Measurements from ENCODE around the gene FAM20A.

The FAM20A gene

DNA sequence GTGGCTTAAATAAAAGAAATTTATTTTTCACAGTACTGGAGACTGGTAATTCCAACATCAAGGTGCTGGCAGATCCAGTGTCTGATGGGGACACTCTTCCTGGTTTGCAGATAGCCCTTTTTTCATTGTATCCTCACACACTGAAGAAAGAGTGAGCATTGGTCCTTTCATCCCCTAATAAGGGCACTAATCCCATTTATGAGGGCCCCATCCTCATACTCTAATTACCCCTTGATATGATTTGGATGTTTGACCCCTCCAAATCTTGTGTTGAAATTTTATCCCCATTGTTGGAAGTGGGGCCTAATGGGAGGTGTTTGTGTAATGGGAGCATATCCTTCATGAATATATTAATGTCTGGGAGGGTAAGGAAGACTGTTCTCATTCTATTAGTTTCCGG, 9.4 kb upstream of the FAM20A start:
- no peak overlapping the region for H3K4me3 ChIP-seq (replicated peaks; ENCODE audit: low read depth, low read length)
- no peak for DNase-seq (ENCODE audit: extremely low read depth, low read depth)
- TF ChIP-seq, protein P1, sequence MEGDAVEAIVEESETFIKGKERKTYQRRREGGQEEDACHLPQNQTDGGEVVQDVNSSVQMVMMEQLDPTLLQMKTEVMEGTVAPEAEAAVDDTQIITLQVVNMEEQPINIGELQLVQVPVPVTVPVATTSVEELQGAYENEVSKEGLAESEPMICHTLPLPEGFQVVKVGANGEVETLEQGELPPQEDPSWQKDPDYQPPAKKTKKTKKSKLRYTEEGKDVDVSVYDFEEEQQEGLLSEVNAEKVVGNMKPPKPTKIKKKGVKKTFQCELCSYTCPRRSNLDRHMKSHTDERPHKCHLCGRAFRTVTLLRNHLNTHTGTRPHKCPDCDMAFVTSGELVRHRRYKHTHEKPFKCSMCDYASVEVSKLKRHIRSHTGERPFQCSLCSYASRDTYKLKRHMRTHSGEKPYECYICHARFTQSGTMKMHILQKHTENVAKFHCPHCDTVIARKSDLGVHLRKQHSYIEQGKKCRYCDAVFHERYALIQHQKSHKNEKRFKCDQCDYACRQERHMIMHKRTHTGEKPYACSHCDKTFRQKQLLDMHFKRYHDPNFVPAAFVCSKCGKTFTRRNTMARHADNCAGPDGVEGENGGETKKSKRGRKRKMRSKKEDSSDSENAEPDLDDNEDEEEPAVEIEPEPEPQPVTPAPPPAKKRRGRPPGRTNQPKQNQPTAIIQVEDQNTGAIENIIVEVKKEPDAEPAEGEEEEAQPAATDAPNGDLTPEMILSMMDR (IDR thresholded peaks at IDR 0.05; ENCODE audit: low read depth, low read length, missing control alignments), result no peak

DNA sequence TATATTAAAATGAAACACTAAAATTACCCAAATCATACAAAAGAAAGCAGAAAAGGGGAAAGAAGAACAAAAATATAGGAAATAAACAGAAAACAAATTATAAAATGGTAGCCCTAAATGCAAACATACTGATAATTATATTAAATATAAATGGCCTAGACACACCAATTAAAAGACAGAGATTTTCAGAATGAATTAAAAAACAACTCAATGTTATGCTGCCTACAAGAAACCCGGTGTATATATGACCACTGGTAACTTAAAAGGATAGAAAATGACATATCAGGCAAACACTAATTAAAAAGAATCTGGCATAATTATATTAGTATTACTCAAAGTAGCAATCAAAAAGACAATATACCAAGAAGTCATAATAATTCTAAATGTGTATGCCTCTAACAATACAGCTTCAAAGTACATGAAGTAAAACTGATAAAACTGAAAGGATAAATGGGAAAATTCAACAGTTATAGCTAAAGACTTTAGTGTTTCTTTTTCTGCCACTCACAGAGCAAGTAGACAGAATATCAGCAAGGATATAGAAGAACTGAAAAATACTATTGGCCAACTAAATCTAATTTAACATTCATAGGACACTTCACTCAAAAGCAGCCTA, 7.5 kb upstream of the FAM20A start:
- TF ChIP-seq, protein P1 (IDR thresholded peaks at IDR 0.05; ENCODE audit: low read depth, low read length, missing control alignments), result no peak
- no peak for DNase-seq (ENCODE audit: extremely low read depth, low read depth)
- H3K4me3 ChIP-seq (replicated peaks; ENCODE audit: low read depth, low read length), result no peak overlapping the region

DNA sequence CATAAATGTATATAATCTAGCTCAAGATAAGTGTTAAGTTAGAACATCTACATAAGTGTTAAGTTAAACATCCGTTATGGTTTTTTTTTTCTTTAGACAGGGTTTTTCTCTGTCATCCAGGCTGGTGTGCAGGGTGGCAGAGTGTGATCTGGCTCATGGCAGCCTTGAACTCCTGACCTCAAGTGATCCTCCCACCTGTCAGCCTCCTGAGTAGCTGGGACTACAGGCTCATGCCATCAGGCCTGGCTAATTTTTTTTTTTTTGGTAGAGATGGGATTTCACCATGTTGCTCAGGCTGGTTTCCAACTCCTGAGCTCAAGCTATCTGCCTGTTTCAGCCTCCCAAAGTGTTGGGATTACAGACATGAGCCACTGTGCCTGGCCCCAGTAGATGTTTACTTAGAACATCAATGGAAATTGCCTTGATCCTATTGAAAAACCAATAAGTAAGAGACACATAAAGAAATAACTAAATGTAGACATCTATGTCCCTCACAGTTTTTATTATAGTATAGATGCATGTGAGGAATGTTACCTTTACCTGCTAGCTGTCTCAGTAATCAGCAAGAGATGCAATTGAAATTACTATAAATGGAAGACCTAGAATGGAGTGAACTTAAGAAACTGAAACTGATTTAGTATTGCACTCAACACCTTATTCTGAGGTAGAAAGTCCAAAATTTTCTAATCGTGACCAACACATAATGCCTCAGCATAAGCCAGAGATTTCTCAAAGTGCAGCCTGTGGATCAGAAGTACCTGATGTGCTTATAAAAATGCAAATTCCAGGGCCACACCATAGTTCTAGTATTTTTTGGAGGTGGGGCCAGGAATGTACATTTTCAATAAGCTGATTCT, 5.5 kb upstream of the FAM20A start:
- TF ChIP-seq, protein P1 (IDR thresholded peaks at IDR 0.05; ENCODE audit: low read depth, low read length, missing control alignments), result no peak
- H3K4me3 ChIP-seq (replicated peaks; ENCODE audit: low read depth, low read length), result no peak overlapping the region
- no peak for DNase-seq (ENCODE audit: extremely low read depth, low read depth)

DNA sequence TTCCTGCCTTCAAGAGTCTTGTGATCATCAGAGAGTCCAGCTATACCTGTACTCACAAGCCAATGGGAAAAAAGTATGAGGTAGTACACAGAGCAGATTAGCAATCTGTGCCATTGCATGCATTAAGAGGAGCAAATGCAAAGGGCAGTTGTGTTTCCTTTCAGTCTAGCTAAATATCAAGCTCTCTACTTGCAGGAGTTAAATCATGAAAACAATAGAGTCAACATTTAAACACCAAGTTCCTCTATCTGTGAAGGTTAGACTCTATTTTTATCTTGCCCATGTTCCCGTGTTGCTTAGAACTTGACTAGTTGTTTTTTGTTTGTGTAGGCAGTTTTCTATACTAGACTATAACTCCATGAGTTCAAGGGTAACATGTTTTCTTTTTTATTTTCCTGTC, 4.7 kb upstream of the FAM20A start:
- no peak overlapping the region for H3K4me3 ChIP-seq (replicated peaks; ENCODE audit: low read depth, low read length)
- TF ChIP-seq, protein P1 (IDR thresholded peaks at IDR 0.05; ENCODE audit: low read depth, low read length, missing control alignments), result no peak

DNA sequence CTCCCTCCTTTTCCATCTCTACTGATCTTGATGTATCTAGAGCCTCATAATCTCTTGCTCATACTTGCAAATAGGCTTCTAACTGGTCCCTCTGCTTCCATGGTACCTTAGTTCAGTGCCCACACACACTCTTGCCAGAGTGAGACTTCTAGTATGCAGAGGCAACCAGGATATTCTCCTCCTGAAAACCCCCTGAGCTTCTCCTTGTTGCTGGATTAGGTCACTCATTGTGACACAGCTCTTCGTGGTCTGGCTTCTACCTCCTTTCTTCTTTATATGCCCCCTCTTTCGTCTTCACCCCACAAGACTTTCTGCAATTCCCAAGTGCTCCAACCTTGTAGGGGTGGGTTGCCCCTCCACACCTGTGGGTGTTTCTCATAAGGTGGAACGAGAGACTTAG, 2.5 kb upstream of the FAM20A start:
- DNase-seq (ENCODE audit: extremely low read depth, low read depth), result no peak
- TF ChIP-seq, protein P1 (IDR thresholded peaks at IDR 0.05; ENCODE audit: low read depth, low read length, missing control alignments), result no peak
- no peak overlapping the region for H3K4me3 ChIP-seq (replicated peaks; ENCODE audit: low read depth, low read length)

More for the DNA sequence above, 4.7 kb upstream of the FAM20A start:
- DNase-seq (ENCODE audit: extremely low read depth, low read depth), result no peak

DNA sequence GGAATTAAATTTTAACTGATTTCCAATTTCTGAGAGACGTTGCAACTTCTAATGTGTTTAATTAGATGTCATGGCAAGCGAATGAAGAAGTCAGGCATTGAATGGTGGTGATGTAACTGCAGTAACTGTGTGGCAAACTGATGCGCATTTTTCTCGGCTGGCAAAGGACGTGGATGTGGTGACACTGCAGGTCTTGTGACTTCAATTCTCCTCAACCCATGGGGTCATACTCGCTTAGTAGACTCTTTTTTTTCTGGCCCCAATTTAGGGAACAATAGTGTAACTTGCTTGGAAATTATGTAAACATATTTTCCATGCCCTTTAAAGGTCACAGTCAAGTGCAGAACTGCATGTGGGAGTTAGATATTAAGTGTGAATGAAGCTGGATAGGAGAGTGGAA, 1.9 kb upstream of the FAM20A start:
- TF ChIP-seq, protein P1 (IDR thresholded peaks at IDR 0.05; ENCODE audit: low read depth, low read length, missing control alignments), result no peak
- H3K4me3 ChIP-seq (replicated peaks; ENCODE audit: low read depth, low read length), result no peak overlapping the region
- DNase-seq (ENCODE audit: extremely low read depth, low read depth), result no peak
